Cortex of kidney (tissue), 1 donor: ENCODE measurements around the gene LRRC36.
"Not testable (repeated sequence)": the region's sequence is repeated elsewhere in the genome, so short reads cannot be mapped to it uniquely, and the experiment has no call there.

Experiments
- DNase-seq: peaks from one replicate; lab custom pipeline; 2025; lab: John Stamatoyannopoulos, UW

The LRRC36 gene

GRCh38 chr16:67405336-67405735, 78.7 kb downstream of the LRRC36 start:
- no peak for DNase-seq

GRCh38 chr16:67406111-67406971, 79.7 kb downstream of the LRRC36 start:
- no peak for DNase-seq

- no peak for DNase-seq
Measured at GRCh38 chr16:67407176-67407787, 80.7 kb downstream of the LRRC36 start.

- DNase-seq = no peak
Measured at GRCh38 chr16:67407788-67408452, 81.3 kb downstream of the LRRC36 start.

- DNase-seq = no peak
Measured at GRCh38 chr16:67409631-67410030, 83.0 kb downstream of the LRRC36 start.

GRCh38 chr16:67411339-67411738, 84.7 kb downstream of the LRRC36 start:
- DNase-seq = no peak

GRCh38 chr16:67412294-67412693, 85.7 kb downstream of the LRRC36 start:
- no peak for DNase-seq

- DNase-seq = no peak
Measured at GRCh38 chr16:67413978-67414911, 87.6 kb downstream of the LRRC36 start.

GRCh38 chr16:67415421-67415820, 88.8 kb downstream of the LRRC36 start:
- DNase-seq = not testable (repeated sequence)

- no peak for DNase-seq
Measured at GRCh38 chr16:67415872-67416793, 89.5 kb downstream of the LRRC36 start, which contains the start of gene ZDHHC1. Gene ZDHHC1, minus strand, starts transcription at chr16:67416477. Its CDS starts 8,702 bp downstream, at chr16:67407775.

- no peak for DNase-seq
Measured at GRCh38 chr16:67417333-67418061, 90.9 kb downstream of the LRRC36 start.

- no peak for DNase-seq
Measured at GRCh38 chr16:67419502-67419901, 92.9 kb downstream of the LRRC36 start.

- DNase-seq = no peak
Measured at GRCh38 chr16:67419931-67420330, 93.3 kb downstream of the LRRC36 start.

- no peak for DNase-seq
Measured at GRCh38 chr16:67421030-67421429, 94.4 kb downstream of the LRRC36 start.

GRCh38 chr16:67423015-67423414, 96.4 kb downstream of the LRRC36 start:
- DNase-seq = no peak

- DNase-seq = no peak
Measured at GRCh38 chr16:67423611-67424260, 97.1 kb downstream of the LRRC36 start.

- DNase-seq = no peak
Measured at GRCh38 chr16:67424261-67424615, 97.6 kb downstream of the LRRC36 start.

GRCh38 chr16:67425061-67425460, 98.4 kb downstream of the LRRC36 start:
- no peak for DNase-seq

GRCh38 chr16:67425580-67425979, 99.0 kb downstream of the LRRC36 start:
- no peak for DNase-seq
